Peyer's patch (tissue), 4 donors: ENCODE measurements around the gene ELF1.

ENCODE experiments used
- POLR2A ChIP-seq, 2 donors: fragments of 450-650 bp; IDR thresholded peaks; one replicate each; pipeline ENCODE4 v1.5.1; 2017; ENCODE audit warnings: antibody characterized with exemption in 2 of 2, mild to moderate bottlenecking in 2 of 2, moderate library complexity in 2 of 2
- TF ChIP-seq, protein P1 (sequence below), 6 experiments: fragments of 450-650 bp in 4 of 6; fragments of 200-600 bp in 2 of 6; sonication (generic) in 1 of 6; IDR thresholded peaks; one replicate each; pipeline ENCODE4 v1.5.1; 2017 to 2019; ENCODE audit warnings: antibody characterized with exemption in 6 of 6, mild to moderate bottlenecking in 3 of 6, moderate library complexity in 1 of 6

DNA sequence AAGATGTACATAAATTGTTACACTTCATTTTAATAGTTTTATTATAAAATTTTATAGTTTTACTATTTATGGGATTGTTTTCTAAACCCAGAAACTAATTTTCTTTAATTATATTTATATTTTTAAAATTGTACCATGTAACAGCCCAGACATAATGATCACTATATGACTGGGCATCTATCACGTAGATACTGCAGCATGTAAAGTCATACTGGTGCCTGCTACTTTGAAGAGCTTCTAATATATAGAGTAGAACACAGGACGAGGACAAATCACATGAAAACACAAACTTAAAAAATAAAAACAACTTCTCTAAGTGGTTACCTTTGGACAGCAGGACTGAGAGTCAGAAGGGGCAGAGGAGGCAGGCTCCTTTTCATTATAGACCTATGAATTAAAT lies 5.3 kb downstream of the ELF1 start:
- TF ChIP-seq POLR2A (IDR thresholded peaks at IDR 0.05), result no peak
- TF ChIP-seq, protein P1, sequence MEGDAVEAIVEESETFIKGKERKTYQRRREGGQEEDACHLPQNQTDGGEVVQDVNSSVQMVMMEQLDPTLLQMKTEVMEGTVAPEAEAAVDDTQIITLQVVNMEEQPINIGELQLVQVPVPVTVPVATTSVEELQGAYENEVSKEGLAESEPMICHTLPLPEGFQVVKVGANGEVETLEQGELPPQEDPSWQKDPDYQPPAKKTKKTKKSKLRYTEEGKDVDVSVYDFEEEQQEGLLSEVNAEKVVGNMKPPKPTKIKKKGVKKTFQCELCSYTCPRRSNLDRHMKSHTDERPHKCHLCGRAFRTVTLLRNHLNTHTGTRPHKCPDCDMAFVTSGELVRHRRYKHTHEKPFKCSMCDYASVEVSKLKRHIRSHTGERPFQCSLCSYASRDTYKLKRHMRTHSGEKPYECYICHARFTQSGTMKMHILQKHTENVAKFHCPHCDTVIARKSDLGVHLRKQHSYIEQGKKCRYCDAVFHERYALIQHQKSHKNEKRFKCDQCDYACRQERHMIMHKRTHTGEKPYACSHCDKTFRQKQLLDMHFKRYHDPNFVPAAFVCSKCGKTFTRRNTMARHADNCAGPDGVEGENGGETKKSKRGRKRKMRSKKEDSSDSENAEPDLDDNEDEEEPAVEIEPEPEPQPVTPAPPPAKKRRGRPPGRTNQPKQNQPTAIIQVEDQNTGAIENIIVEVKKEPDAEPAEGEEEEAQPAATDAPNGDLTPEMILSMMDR (IDR thresholded peaks at IDR 0.05), result no peak
